ENCODE results near the gene PIK3C2B. TPM values are rescaled to one million over a fixed set of nuclear protein-coding genes. Genes with fewer than 3 reads are reported as not detected.

Gene PIK3C2B
- total RNA-seq, 1 experiment from 2014 or later, result 17.4 TPM

DNA sequence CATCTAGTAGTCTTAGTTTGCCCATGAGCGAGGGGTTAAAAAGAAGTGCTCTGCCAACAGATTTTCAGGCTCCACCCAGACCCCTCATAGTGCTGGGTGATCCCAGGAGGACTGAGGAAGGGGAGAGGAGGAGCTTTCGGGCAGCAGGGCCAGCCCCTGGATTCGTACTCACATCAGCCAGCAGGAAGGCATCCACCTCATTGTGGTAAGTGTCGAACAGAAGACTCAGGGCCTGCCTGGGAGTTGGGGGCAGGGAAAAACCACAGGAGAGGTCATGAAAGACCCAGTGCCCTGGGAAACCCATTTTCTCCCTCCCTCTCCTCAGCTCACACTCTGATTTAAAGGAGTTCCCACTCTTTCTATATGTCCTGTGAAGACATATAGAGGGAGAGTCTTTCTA, 34.9 kb downstream of the PIK3C2B start:
- Histone ChIP-seq H3K4me2 (ENCODE audit: low read length) (no peak overlapping the region), H3K27me3 (ENCODE audit: insufficient read depth, low read length) (no peaks in the 10 kb centered on the region), H3K9ac (ENCODE audit: low read length) (no peak overlapping the region), H3K79me2 (ENCODE audit: insufficient read depth, low read length) (no peaks in the 10 kb centered on the region), H3K9me3 (ENCODE audit: control insufficient read depth in 1 of 2, insufficient read depth in 1 of 2, low read depth in 1 of 2, low read length in 2 of 2) (no peaks in the 10 kb centered on the region), H3K4me1 (ENCODE audit: control insufficient read depth in 1 of 2, insufficient read depth in 2 of 2, low read length in 2 of 2) (no peaks in the 10 kb centered on the region), H2AFZ (ENCODE audit: low read depth, low read length, poor library complexity, severe bottlenecking) (no peak overlapping the region), H3K9me2 (ENCODE audit: insufficient read depth) (no peaks in the 10 kb centered on the region), H3K36me3 (ENCODE audit: control insufficient read depth in 1 of 2, insufficient read depth in 2 of 2, low read length in 2 of 2) (no peaks in the 10 kb centered on the region; a peak in 1 of 4 replicates), H3K27ac (ENCODE audit: low read depth, low read length) (no peak overlapping the region), H3K4me3 (replicated peaks in 1 of 2; ENCODE audit: low read depth in 1 of 2, low read length in 2 of 2) (no peak overlapping the region), H4K20me1 (ENCODE audit: insufficient read depth) (no peaks in the 10 kb centered on the region)
- DNase-seq (ENCODE audit: low read depth, low spot score), result no peak
- TF ChIP-seq ATF3 (IDR thresholded peaks at IDR 0.05) (no peak), ZNF274 (IDR thresholded peaks at IDR 0.05; ENCODE audit: low read depth, low read length) (no peak), EZH2 (IDR thresholded peaks at IDR 0.05) (no peak), EZH2phosphoT487 (IDR thresholded peaks at IDR 0.05; ENCODE audit: borderline replicate concordance) (no peak), JUND (IDR thresholded peaks at IDR 0.05) (no peak), SP1 (IDR thresholded peaks at IDR 0.05; ENCODE audit: low read depth) (no peak), YY1 (IDR thresholded peaks at IDR 0.05; ENCODE audit: extremely low read depth, insufficient replicate concordance, low read depth, low read length) (no peak), CEBPB (IDR thresholded peaks at IDR 0.05; ENCODE audit: low read depth) (no peak), CBX3 (IDR thresholded peaks at IDR 0.05; ENCODE audit: low read depth) (no peak)
- intact Hi-C loops (cut with micrococcal nuclease), result no loop called here
- no TSS peak for BruUV-seq (replicated peaks)
- no peak for ATAC-seq
- POLR2A ChIA-PET, result no interaction called here
- RAD21 ChIA-PET (ENCODE audit: low non-redundant PET in 1 of 2, low total read pairs in 2 of 2, uncharacterized antibody in 2 of 2, unreplicated experiment in 2 of 2), result no interaction called here
- CTCF ChIA-PET, result no interaction called here

DNA sequence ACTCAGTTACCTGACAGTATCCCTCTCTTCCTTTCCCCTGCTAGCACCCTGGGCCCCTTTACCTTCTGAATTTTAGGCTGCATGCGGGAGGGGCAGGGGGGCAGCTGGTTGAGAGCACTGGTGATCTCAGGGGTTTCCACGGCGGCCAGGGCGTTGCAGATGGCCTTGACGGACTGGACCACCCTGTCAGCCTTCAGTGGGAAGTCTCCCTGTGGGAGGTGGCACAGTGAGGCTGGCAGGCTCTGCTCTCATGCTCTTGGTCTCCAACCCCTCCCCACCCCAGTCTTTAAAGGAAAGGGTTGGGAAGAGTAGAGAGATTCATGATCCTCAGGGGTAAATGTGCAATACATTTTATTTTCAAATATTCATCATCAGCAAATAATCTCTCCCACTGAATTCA, 36.9 kb downstream of the PIK3C2B start:
- no peak overlapping the region for H3K4me2 ChIP-seq (ENCODE audit: low read length)
- H3K79me2 ChIP-seq (ENCODE audit: insufficient read depth, low read length), result no peaks in the 10 kb centered on the region
- no peak overlapping the region for H2AFZ ChIP-seq (ENCODE audit: low read depth, low read length, poor library complexity, severe bottlenecking)
- intact Hi-C loops (cut with micrococcal nuclease), result no loop called here
- no peaks in the 10 kb centered on the region for H3K9me2 ChIP-seq (ENCODE audit: insufficient read depth)
- H3K9ac ChIP-seq (ENCODE audit: low read length), result no peak overlapping the region
- POLR2A ChIA-PET, result no interaction called here
- H3K27me3 ChIP-seq (ENCODE audit: insufficient read depth, low read length), result no peaks in the 10 kb centered on the region
- no peak for TF ChIP-seq SRF (IDR thresholded peaks at IDR 0.05; ENCODE audit: low read depth)
- TF ChIP-seq, protein P1, sequence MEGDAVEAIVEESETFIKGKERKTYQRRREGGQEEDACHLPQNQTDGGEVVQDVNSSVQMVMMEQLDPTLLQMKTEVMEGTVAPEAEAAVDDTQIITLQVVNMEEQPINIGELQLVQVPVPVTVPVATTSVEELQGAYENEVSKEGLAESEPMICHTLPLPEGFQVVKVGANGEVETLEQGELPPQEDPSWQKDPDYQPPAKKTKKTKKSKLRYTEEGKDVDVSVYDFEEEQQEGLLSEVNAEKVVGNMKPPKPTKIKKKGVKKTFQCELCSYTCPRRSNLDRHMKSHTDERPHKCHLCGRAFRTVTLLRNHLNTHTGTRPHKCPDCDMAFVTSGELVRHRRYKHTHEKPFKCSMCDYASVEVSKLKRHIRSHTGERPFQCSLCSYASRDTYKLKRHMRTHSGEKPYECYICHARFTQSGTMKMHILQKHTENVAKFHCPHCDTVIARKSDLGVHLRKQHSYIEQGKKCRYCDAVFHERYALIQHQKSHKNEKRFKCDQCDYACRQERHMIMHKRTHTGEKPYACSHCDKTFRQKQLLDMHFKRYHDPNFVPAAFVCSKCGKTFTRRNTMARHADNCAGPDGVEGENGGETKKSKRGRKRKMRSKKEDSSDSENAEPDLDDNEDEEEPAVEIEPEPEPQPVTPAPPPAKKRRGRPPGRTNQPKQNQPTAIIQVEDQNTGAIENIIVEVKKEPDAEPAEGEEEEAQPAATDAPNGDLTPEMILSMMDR (IDR thresholded peaks at IDR 0.05 in 2 of 3, conservative IDR thresholded peaks at IDR 0.05 in 1 of 3; ENCODE audit: borderline replicate concordance in 1 of 3, insufficient read depth in 1 of 3, low read depth in 2 of 3, low read length in 2 of 3), result no peak
- no peak for TF ChIP-seq TCF7L2 (IDR thresholded peaks at IDR 0.05; ENCODE audit: borderline replicate concordance, extremely low read depth, insufficient read depth, insufficient read length)
- no peak for TF ChIP-seq POLR2AphosphoS5 (IDR thresholded peaks at IDR 0.05; ENCODE audit: low read depth, low read length)
- no peak for TF ChIP-seq MAX (IDR thresholded peaks at IDR 0.05)
- TF ChIP-seq ZFX (IDR thresholded peaks at IDR 0.05), result no peak
- no peak for TF ChIP-seq JUND (IDR thresholded peaks at IDR 0.05)
- TF ChIP-seq POLR2A (IDR thresholded peaks at IDR 0.05; ENCODE audit: borderline replicate concordance, extremely low read depth, insufficient read depth, insufficient read length), result no peak
- H3K4me1 ChIP-seq (ENCODE audit: control insufficient read depth in 1 of 2, insufficient read depth in 2 of 2, low read length in 2 of 2), result no peaks in the 10 kb centered on the region
- ATAC-seq (no peak), DNase-seq (ENCODE audit: low read depth, low spot score) (no peak)
- CTCF ChIA-PET, result interaction anchor here (2.4 kb wide), 1 partner anchor 12 kb away, joined by 7 read pairs; no protein-coding TSS in a partner anchor
- no peaks in the 10 kb centered on the region for H4K20me1 ChIP-seq (ENCODE audit: insufficient read depth)
- no peaks in the 10 kb centered on the region; a peak in 1 of 4 replicates for H3K36me3 ChIP-seq (ENCODE audit: control insufficient read depth in 1 of 2, insufficient read depth in 2 of 2, low read length in 2 of 2)
- RAD21 ChIA-PET (ENCODE audit: low non-redundant PET in 1 of 2, low total read pairs in 2 of 2, uncharacterized antibody in 2 of 2, unreplicated experiment in 2 of 2), result no interaction called here
- no peak overlapping the region for H3K4me3 ChIP-seq (replicated peaks in 1 of 2; ENCODE audit: low read depth in 1 of 2, low read length in 2 of 2)
- H3K9me3 ChIP-seq (ENCODE audit: control insufficient read depth in 1 of 2, insufficient read depth in 1 of 2, low read depth in 1 of 2, low read length in 2 of 2), result no peaks in the 10 kb centered on the region
- no peak overlapping the region for H3K27ac ChIP-seq (ENCODE audit: low read depth, low read length)
- no TSS peak for BruUV-seq (replicated peaks)
